ENCODE data around the gene SEMA3E.

DNA sequence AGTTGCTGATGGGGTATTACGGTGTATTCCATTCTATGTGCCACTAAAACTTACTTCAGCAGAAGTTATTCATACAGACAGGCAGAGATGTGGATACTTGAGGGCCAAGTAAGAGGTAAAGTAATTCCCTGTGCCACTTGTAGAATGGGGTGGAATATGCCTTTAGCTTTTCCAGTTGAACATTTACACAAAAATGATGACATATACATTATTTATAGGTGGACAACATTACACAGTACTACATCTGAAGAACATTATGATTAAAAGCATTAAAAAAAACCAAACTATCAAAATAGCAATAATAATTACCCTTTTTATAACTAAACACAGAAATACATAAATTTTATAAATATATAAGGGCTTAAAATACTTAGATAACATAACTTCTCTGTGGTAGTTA, 3.5 kb upstream of the SEMA3E start:
- TF ChIP-seq, protein P1, sequence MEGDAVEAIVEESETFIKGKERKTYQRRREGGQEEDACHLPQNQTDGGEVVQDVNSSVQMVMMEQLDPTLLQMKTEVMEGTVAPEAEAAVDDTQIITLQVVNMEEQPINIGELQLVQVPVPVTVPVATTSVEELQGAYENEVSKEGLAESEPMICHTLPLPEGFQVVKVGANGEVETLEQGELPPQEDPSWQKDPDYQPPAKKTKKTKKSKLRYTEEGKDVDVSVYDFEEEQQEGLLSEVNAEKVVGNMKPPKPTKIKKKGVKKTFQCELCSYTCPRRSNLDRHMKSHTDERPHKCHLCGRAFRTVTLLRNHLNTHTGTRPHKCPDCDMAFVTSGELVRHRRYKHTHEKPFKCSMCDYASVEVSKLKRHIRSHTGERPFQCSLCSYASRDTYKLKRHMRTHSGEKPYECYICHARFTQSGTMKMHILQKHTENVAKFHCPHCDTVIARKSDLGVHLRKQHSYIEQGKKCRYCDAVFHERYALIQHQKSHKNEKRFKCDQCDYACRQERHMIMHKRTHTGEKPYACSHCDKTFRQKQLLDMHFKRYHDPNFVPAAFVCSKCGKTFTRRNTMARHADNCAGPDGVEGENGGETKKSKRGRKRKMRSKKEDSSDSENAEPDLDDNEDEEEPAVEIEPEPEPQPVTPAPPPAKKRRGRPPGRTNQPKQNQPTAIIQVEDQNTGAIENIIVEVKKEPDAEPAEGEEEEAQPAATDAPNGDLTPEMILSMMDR (IDR thresholded peaks at IDR 0.05 in 2 of 3, conservative IDR thresholded peaks at IDR 0.05 in 1 of 3; ENCODE audit: control insufficient read depth in 2 of 3, extremely low read depth in 1 of 3, insufficient read depth in 1 of 3, low read depth in 3 of 3, low read length in 3 of 3), result no peak
- TF ChIP-seq POLR2A (IDR thresholded peaks at IDR 0.05; ENCODE audit: low read depth, low read length), result no peak
- TF ChIP-seq EZH2 (IDR thresholded peaks at IDR 0.05; ENCODE audit: borderline replicate concordance, control insufficient read depth, low read depth, low read length), result no peak
- TF ChIP-seq, protein P2, sequence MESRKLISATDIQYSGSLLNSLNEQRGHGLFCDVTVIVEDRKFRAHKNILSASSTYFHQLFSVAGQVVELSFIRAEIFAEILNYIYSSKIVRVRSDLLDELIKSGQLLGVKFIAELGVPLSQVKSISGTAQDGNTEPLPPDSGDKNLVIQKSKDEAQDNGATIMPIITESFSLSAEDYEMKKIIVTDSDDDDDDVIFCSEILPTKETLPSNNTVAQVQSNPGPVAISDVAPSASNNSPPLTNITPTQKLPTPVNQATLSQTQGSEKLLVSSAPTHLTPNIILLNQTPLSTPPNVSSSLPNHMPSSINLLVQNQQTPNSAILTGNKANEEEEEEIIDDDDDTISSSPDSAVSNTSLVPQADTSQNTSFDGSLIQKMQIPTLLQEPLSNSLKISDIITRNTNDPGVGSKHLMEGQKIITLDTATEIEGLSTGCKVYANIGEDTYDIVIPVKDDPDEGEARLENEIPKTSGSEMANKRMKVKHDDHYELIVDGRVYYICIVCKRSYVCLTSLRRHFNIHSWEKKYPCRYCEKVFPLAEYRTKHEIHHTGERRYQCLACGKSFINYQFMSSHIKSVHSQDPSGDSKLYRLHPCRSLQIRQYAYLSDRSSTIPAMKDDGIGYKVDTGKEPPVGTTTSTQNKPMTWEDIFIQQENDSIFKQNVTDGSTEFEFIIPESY (IDR thresholded peaks at IDR 0.05), result no peak
- TF ChIP-seq CEBPB (IDR thresholded peaks at IDR 0.05; ENCODE audit: borderline replicate concordance in 1 of 2, low read depth in 2 of 2, low read length in 2 of 2), result no peak
- no peak for TF ChIP-seq FOS (IDR thresholded peaks at IDR 0.05; ENCODE audit: borderline replicate concordance, extremely low read depth, insufficient read length)
- TF ChIP-seq EGR1 (IDR thresholded peaks at IDR 0.05; ENCODE audit: borderline replicate concordance in 1 of 2, low read depth in 2 of 2, low read length in 2 of 2), result no peak
- TF ChIP-seq, protein P3, sequence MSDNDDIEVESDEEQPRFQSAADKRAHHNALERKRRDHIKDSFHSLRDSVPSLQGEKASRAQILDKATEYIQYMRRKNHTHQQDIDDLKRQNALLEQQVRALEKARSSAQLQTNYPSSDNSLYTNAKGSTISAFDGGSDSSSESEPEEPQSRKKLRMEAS (IDR thresholded peaks at IDR 0.05; ENCODE audit: low read depth, low read length), result no peak
- TF ChIP-seq TAF1 (IDR thresholded peaks at IDR 0.05; ENCODE audit: borderline replicate concordance, low read depth, low read length), result no peak
- TF ChIP-seq ZNF274 (IDR thresholded peaks at IDR 0.05; ENCODE audit: insufficient read depth, insufficient read length), result no peak
- no peak for TF ChIP-seq EP300 (IDR thresholded peaks at IDR 0.05; ENCODE audit: borderline replicate concordance in 1 of 2, control insufficient read depth in 1 of 2, low read depth in 2 of 2, low read length in 2 of 2)
- TF ChIP-seq, protein P4, sequence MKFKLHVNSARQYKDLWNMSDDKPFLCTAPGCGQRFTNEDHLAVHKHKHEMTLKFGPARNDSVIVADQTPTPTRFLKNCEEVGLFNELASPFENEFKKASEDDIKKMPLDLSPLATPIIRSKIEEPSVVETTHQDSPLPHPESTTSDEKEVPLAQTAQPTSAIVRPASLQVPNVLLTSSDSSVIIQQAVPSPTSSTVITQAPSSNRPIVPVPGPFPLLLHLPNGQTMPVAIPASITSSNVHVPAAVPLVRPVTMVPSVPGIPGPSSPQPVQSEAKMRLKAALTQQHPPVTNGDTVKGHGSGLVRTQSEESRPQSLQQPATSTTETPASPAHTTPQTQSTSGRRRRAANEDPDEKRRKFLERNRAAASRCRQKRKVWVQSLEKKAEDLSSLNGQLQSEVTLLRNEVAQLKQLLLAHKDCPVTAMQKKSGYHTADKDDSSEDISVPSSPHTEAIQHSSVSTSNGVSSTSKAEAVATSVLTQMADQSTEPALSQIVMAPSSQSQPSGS (IDR thresholded peaks at IDR 0.05; ENCODE audit: low read length), result no peak
- no peak for TF ChIP-seq BMI1 (IDR thresholded peaks at IDR 0.05; ENCODE audit: borderline replicate concordance)

Data from GM12878 (cell line).